Panc1 (cell line): Measurements from ENCODE around the gene PEPD. TPM values are rescaled to one million over a fixed set of nuclear protein-coding genes. Genes with fewer than 3 reads are reported as not detected.

ENCODE experiments used
- ATAC-seq: fragments of 200-7000 bp; cut with Tn5 transposase; 2 replicates; pipeline ENCODE4 v1.9.1; 2020; ENCODE audit warnings: mild to moderate bottlenecking, moderate library complexity
- BruUV-seq: library from RNA; stranded (reverse); fragments of 400-500 nt; replicated peaks from 2 replicates; lab custom pipeline; 2021; lab: Mats Ljungman, UMichigan
- CTCF ChIA-PET: fragments of 300-600 bp; sonication (Branson Sonifier 250); formaldehyde crosslinking; loops from one replicate; lab custom pipeline; 2022; ENCODE audit warnings: antibody characterized with exemption; lab: Charles Lee
- POLR2A ChIA-PET: fragments of 300-600 bp; sonication (Branson Sonifier 250); formaldehyde crosslinking; loops from one replicate; lab custom pipeline; 2022; ENCODE audit warnings: antibody characterized with exemption; lab: Charles Lee
- DNase-seq: peaks from one replicate; pipeline ENCODE4 v3.0.0-alpha.2; 2010; ENCODE audit warnings: low read depth, low spot score
- H3K27ac ChIP-seq: 2 replicates; pipeline ENCODE4 v1.5.1; 2011; ENCODE audit warnings: mild to moderate bottlenecking, low read length, inconsistent platforms
- H3K27me3 ChIP-seq: fragments of 200-500 bp; sonication (Bioruptor generic); 2 replicates; pipeline ENCODE4 v1.6.0; 2014; ENCODE audit warnings: low read length, inconsistent platforms; ENCODE audit not compliant: control insufficient read depth, insufficient read depth
- H3K36me3 ChIP-seq: fragments of 200-500 bp; sonication (Bioruptor generic); 2 replicates; pipeline ENCODE4 v1.5.1; 2014; ENCODE audit warnings: inconsistent platforms, mild to moderate bottlenecking, low read length, moderate library complexity; ENCODE audit not compliant: control insufficient read depth, insufficient read depth
- H3K4me1 ChIP-seq: 2 replicates; pipeline ENCODE4 v1.5.1; 2011; ENCODE audit warnings: inconsistent platforms, mild to moderate bottlenecking, low read length, moderate library complexity; ENCODE audit not compliant: control insufficient read depth, insufficient read depth
- H3K4me3 ChIP-seq, 2 experiments: 2 replicates each; pipeline ENCODE4 v1.5.1; 2011 to 2012; ENCODE audit warnings: low read depth in 2 of 2, low read length in 2 of 2, mild to moderate bottlenecking in 2 of 2, inconsistent platforms in 1 of 2, moderate library complexity in 1 of 2
- H3K9me3 ChIP-seq: fragments of 200-500 bp; sonication (Bioruptor generic); 2 replicates; pipeline ENCODE4 v1.5.1; 2014; ENCODE audit warnings: low read depth, mild to moderate bottlenecking, inconsistent platforms, low read length, moderate library complexity; ENCODE audit not compliant: control insufficient read depth, insufficient read depth
- CTCF ChIP-seq: fragments of 450-650 bp; IDR thresholded peaks from 2 replicates; pipeline ENCODE4 v1.5.1; 2017; ENCODE audit warnings: mild to moderate bottlenecking
- POLR2AphosphoS5 ChIP-seq: IDR thresholded peaks from 2 replicates; pipeline ENCODE4 v1.6.1; 2012; ENCODE audit warnings: mild to moderate bottlenecking, low read depth, low read length, moderate library complexity
- SIN3A ChIP-seq: IDR thresholded peaks from 2 replicates; pipeline ENCODE4 v1.6.1; 2012; ENCODE audit warnings: low read depth, mild to moderate bottlenecking, low read length, moderate library complexity, borderline replicate concordance; ENCODE audit not compliant: insufficient read depth
- TCF7L2 ChIP-seq: IDR thresholded peaks from 2 replicates; pipeline ENCODE4 v1.6.1; 2011; ENCODE audit warnings: mild to moderate bottlenecking, low read depth, low read length, inconsistent platforms
- in situ Hi-C: cut with HindIII; loops from 2 replicates; pipeline ENCODE4 v1.10.0; 2016; ENCODE audit warnings: low sequenced_read_pairs, low pct_unique_long_range_greater_than_20kb
- intact Hi-C: fragments of 100-400 bp; cut with micrococcal nuclease; formaldehyde crosslinking; loops from one replicate; pipeline ENCODE4 v1.10.0; 2022; ENCODE audit not compliant: unreplicated experiment
- total RNA-seq: library from RNA; stranded (reverse); gene quantifications from one replicate; pipeline ENCODE4 v1.2.1, GENCODE V29; 2021; ENCODE audit not compliant: unreplicated experiment
- TF ChIP-seq, protein P1 (sequence below), 2 experiments: IDR thresholded peaks; 2 replicates each; pipeline ENCODE4 v1.6.1; 2011 to 2012; ENCODE audit warnings: low read depth in 2 of 2, control low read depth in 1 of 2, low read length in 1 of 2, mild to moderate bottlenecking in 1 of 2, moderate library complexity in 1 of 2; ENCODE audit not compliant: insufficient read depth in 1 of 2

PEPD gene
- total RNA-seq, 1 experiment from 2014 or later, result 102 TPM

DNA sequence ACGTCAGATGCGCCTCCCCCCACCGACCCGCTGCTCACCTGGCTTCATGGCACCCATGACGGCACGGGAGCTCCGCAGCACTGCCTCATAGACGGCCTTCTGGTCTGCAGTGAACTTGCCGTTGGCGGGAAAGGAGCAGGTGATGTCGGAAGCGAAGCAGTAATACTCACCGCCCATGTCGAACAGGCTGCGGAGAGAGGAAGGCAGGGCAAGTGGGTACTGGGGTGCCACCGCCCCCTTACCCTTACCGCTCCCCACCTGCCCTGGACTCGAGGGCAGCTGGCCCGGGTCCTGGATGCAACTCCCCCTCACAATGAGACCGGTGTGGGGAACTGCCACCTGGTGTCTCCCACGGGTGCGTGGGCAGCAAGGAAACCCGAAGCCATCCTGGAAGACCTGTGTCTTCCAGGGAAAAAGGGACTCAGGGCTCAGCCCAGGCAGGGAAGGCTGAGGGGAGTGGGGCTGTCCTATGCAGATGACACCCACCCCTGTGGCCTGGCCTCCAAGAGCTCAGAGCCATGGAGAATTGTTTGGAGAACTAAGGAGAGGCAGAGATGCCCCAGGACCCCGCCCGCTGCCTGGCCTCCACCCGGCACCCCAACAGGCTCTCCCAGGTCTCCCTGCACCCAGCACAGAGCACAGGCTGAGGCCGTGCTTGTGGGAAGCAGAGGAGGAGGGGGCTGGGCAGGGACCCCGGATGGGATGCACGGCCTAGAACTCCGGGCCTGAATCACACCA, 119.7 kb downstream of the PEPD start:
- Histone ChIP-seq H3K27ac (no peak overlapping the region), H3K9me3 (no peaks in the 10 kb centered on the region), H3K36me3 (no peaks in the 10 kb centered on the region), H3K4me1 (no peaks in the 10 kb centered on the region), H3K4me3 (no peak overlapping the region), H3K27me3 (no peaks in the 10 kb centered on the region)
- ChIA-PET POLR2A (no interaction called here), CTCF (no interaction called here)
- BruUV-seq, result no TSS peak
- TF ChIP-seq, protein P1, sequence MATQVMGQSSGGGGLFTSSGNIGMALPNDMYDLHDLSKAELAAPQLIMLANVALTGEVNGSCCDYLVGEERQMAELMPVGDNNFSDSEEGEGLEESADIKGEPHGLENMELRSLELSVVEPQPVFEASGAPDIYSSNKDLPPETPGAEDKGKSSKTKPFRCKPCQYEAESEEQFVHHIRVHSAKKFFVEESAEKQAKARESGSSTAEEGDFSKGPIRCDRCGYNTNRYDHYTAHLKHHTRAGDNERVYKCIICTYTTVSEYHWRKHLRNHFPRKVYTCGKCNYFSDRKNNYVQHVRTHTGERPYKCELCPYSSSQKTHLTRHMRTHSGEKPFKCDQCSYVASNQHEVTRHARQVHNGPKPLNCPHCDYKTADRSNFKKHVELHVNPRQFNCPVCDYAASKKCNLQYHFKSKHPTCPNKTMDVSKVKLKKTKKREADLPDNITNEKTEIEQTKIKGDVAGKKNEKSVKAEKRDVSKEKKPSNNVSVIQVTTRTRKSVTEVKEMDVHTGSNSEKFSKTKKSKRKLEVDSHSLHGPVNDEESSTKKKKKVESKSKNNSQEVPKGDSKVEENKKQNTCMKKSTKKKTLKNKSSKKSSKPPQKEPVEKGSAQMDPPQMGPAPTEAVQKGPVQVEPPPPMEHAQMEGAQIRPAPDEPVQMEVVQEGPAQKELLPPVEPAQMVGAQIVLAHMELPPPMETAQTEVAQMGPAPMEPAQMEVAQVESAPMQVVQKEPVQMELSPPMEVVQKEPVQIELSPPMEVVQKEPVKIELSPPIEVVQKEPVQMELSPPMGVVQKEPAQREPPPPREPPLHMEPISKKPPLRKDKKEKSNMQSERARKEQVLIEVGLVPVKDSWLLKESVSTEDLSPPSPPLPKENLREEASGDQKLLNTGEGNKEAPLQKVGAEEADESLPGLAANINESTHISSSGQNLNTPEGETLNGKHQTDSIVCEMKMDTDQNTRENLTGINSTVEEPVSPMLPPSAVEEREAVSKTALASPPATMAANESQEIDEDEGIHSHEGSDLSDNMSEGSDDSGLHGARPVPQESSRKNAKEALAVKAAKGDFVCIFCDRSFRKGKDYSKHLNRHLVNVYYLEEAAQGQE (IDR thresholded peaks at IDR 0.05; ENCODE audit: insufficient read depth in 1 of 2, low read depth in 2 of 2, low read length in 1 of 2), result no peak
- TF ChIP-seq SIN3A (no peak), CTCF (no peak), TCF7L2 (no peak), POLR2AphosphoS5 (no peak)
- in situ Hi-C loops, result no loop called here
- intact Hi-C loops, result no loop called here
- ATAC-seq (no peak), DNase-seq (no peak)

DNA sequence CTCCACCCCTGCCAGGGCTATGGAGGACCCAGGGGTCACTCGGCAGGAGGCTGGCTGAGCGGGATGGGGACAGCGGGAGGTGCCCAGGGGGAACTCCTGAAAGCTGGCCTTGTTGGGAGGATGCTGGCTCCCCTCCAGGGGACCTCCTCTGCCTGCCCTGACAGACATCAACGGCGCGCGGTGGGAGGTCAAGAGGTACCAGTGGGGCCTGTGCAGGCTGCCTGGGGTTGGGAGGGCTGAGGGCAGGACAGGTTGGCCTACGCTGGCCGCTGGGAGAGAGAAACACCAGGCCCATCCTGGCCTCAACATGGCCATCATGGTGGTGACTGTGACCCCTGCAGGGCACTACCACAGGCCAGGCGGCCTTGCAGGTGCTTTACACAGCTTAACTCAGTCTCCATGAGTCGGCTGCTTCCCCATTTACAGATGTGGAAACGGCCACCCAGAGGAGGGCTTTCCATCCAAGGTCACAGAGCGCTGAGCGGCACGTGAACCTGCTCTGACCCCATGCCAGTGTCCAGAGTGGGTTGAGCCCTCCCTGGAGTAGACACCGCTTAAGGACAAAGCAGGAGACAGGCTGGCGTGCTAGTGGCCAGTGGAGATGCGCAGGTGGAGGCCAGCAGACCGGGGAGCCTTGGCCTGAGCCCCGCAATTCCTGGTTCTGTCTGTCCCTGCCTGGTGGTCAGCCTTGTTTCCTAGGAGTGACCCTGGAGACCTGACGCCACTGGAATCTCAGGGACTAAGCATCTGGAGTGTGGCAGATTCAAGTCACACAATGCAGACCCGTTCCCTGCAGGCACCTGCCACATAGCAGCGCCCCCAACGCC, 120.5 kb downstream of the PEPD start:
- ChIA-PET POLR2A (no interaction called here), CTCF (no interaction called here)
- DNase-seq (no peak), ATAC-seq (no peak)
- in situ Hi-C loops, result no loop called here
- H3K4me1 ChIP-seq, result peaks cover 4% of the 10 kb centered on the region; the same call in 1 of the 2 replicates
- H3K36me3 ChIP-seq, result no peaks in the 10 kb centered on the region
- BruUV-seq, result no TSS peak
- intact Hi-C loops, result no loop called here
- H3K27me3 ChIP-seq, result no peaks in the 10 kb centered on the region
- TF ChIP-seq SIN3A (no peak), TCF7L2 (no peak), POLR2AphosphoS5 (no peak), CTCF (no peak)
- TF ChIP-seq, protein P1 (IDR thresholded peaks at IDR 0.05; ENCODE audit: insufficient read depth in 1 of 2, low read depth in 2 of 2, low read length in 1 of 2), result no peak
- H3K4me3 ChIP-seq, result no peak overlapping the region
- no peak overlapping the region for H3K27ac ChIP-seq
- no peaks in the 10 kb centered on the region for H3K9me3 ChIP-seq
